ENCODE data around the gene GRM2.
A peak's percentile ranks its signal among the peaks of the same experiment; 100 is the strongest.

Gene GRM2

DNA sequence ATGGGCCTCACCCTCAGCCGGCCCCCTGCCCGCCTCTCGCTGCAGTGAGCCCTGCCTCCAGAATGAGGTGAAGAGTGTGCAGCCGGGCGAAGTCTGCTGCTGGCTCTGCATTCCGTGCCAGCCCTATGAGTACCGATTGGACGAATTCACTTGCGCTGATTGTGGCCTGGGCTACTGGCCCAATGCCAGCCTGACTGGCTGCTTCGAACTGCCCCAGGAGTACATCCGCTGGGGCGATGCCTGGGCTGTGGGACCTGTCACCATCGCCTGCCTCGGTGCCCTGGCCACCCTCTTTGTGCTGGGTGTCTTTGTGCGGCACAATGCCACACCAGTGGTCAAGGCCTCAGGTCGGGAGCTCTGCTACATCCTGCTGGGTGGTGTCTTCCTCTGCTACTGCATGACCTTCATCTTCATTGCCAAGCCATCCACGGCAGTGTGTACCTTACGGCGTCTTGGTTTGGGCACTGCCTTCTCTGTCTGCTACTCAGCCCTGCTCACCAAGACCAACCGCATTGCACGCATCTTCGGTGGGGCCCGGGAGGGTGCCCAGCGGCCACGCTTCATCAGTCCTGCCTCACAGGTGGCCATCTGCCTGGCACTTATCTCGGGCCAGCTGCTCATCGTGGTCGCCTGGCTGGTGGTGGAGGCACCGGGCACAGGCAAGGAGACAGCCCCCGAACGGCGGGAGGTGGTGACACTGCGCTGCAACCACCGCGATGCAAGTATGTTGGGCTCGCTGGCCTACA, 8.5 kb downstream of the GRM2 start:
- no peak overlapping the region for H3K4me3 ChIP-seq (replicated peaks; ENCODE audit: low read depth, low read length)
- TF ChIP-seq, protein P1, sequence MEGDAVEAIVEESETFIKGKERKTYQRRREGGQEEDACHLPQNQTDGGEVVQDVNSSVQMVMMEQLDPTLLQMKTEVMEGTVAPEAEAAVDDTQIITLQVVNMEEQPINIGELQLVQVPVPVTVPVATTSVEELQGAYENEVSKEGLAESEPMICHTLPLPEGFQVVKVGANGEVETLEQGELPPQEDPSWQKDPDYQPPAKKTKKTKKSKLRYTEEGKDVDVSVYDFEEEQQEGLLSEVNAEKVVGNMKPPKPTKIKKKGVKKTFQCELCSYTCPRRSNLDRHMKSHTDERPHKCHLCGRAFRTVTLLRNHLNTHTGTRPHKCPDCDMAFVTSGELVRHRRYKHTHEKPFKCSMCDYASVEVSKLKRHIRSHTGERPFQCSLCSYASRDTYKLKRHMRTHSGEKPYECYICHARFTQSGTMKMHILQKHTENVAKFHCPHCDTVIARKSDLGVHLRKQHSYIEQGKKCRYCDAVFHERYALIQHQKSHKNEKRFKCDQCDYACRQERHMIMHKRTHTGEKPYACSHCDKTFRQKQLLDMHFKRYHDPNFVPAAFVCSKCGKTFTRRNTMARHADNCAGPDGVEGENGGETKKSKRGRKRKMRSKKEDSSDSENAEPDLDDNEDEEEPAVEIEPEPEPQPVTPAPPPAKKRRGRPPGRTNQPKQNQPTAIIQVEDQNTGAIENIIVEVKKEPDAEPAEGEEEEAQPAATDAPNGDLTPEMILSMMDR (IDR thresholded peaks at IDR 0.05; ENCODE audit: low read depth, low read length, missing control alignments) = no peak
- DNase-seq (ENCODE audit: extremely low read depth, low read depth) = no peak

DNA sequence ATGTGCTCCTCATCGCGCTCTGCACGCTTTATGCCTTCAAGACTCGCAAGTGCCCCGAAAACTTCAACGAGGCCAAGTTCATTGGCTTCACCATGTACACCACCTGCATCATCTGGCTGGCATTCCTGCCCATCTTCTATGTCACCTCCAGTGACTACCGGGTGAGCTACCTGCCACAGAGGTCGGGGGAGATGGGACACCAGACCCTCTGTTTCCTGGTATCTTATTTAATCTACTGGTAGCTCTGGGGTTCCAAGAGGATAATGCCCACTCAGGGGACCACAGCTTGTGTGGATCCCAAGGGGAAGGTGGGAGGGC, 9.1 kb downstream of the GRM2 start:
- no peak overlapping the region for H3K4me3 ChIP-seq (replicated peaks; ENCODE audit: low read depth, low read length)
- DNase-seq (ENCODE audit: extremely low read depth, low read depth) = no peak
- TF ChIP-seq, protein P1 (IDR thresholded peaks at IDR 0.05; ENCODE audit: low read depth, low read length, missing control alignments) = no peak

DNA sequence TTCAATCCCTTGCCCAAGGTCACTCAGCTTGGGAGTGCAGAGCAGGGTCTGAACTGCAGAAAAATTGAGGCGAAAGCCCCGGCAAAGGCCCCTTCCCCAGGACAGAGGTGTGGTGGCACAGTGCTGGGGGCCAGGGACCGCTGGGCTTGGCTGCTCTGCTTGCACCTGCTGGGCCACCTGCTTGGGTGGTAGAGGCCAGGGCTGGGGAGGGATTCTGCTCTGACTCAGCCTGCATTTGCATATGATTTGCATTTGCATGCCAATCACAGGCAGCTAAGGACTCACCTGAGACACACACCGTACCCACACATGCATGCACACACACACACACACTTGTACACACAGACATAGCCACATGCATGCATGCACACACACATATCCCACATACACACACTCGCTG, 9.9 kb downstream of the GRM2 start:
- TF ChIP-seq, protein P1 (IDR thresholded peaks at IDR 0.05; ENCODE audit: low read depth, low read length, missing control alignments) = no peak
- no peak for DNase-seq (ENCODE audit: extremely low read depth, low read depth)
- no peak overlapping the region for H3K4me3 ChIP-seq (replicated peaks; ENCODE audit: low read depth, low read length)

DNA sequence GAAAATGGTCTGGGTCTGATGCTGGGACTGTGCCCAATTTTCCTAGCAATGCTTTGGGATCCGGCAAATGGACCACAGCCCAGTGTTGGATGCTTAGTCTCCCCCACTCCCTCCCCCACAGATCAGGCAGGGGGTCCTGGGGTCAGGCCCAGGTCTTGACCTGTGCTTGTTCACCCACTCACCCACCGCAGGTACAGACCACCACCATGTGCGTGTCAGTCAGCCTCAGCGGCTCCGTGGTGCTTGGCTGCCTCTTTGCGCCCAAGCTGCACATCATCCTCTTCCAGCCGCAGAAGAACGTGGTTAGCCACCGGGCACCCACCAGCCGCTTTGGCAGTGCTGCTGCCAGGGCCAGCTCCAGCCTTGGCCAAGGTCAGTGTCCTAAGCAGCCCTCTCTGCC, 10.6 kb downstream of the GRM2 start:
- no peak overlapping the region for H3K4me3 ChIP-seq (replicated peaks; ENCODE audit: low read depth, low read length)
- TF ChIP-seq, protein P1 (IDR thresholded peaks at IDR 0.05; ENCODE audit: low read depth, low read length, missing control alignments) = no peak
- no peak for DNase-seq (ENCODE audit: extremely low read depth, low read depth)

DNA sequence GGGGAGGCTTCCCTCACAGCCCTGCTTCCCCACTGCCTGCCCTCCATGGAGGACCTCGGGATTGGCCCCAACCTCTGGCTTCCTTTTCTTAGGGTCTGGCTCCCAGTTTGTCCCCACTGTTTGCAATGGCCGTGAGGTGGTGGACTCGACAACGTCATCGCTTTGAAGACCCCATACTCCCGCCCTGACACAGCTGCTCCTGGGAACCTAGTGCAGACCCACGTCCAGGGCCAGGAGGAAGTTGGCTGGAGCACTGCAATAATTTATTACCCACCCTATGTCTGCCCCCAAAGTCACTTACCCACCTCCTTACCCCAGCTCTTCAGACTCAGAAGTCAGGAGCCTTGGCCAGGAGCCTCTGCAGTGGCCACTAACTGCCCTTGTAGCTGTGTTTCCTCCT, 11.1 kb downstream of the GRM2 start:
- TF ChIP-seq, protein P1 (IDR thresholded peaks at IDR 0.05; ENCODE audit: low read depth, low read length, missing control alignments) = no peak
- H3K4me3 ChIP-seq (replicated peaks; ENCODE audit: low read depth, low read length) = no peak overlapping the region
- DNase-seq (ENCODE audit: extremely low read depth, low read depth) = no peak

DNA sequence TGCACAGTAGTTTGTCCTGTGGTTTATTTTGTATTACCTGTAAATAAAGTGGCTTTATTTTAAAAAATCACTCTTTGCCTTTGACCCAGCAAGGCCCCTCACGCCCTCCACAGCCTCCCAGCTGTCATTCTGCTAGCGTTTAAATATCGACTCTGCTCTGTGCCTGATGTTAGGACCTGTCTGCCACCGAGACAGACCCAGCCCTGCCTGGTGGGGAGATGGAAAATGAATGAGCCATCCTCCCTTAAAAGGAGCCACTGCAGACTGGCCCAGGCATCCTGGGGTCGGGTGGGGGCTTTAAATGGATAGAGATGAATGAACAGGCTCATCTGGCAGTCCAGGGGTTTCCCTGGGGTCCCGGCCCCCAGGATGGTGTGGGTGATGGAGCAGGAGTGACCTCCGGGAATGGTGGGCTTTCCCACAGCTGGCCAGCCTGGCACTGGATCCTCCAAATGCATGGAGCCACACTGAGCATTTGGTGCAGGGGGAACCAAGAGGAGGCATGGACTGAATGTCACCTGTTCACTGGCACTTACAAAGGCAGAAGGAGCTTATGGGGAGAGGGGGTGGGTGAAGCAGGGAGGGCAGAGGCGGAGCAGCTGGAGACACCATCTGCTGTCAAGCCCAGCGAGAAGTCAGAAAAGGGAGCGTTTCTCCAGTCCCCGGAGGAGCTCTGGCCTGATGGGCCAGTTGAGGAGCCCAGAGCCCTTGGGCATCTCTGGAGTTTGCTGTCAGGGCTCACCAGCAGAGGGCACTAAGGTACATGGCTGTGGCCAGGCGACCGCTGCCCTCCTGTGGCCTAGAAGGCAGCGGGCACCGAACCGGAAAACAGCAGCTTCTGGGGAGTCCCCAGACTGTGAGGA, 11.9 kb downstream of the GRM2 start:
- no peak overlapping the region for H3K4me3 ChIP-seq (replicated peaks; ENCODE audit: low read depth, low read length)
- TF ChIP-seq, protein P1 (IDR thresholded peaks at IDR 0.05; ENCODE audit: low read depth, low read length, missing control alignments) = peak; percentile 85
- no peak for DNase-seq (ENCODE audit: extremely low read depth, low read depth)

All from HFF-Myc (cell line).